Gastroesophageal sphincter (tissue), 3 donors: ENCODE measurements around the gene AURKA.

ENCODE experiments used
- POLR2A ChIP-seq, 2 donors: fragments of 450-650 bp; IDR thresholded peaks; one replicate each; pipeline ENCODE4 v1.6.1; 2017; ENCODE audit warnings: antibody characterized with exemption in 2 of 2, mild to moderate bottlenecking in 2 of 2, moderate library complexity in 1 of 2
- POLR2AphosphoS5 ChIP-seq: sonication (generic); formaldehyde crosslinking; IDR thresholded peaks from one replicate; pipeline ENCODE4 v1.6.1; 2017; ENCODE audit warnings: antibody characterized with exemption
- TF ChIP-seq, protein P1 (sequence below), 4 experiments: fragments of 200-600 bp in 2 of 4; fragments of 450-650 bp in 2 of 4; sonication (generic) in 1 of 4; IDR thresholded peaks; one replicate each; pipeline ENCODE4 v1.5.1; 2017 to 2019; ENCODE audit warnings: antibody characterized with exemption in 4 of 4, mild to moderate bottlenecking in 2 of 4, moderate library complexity in 2 of 4

DNA sequence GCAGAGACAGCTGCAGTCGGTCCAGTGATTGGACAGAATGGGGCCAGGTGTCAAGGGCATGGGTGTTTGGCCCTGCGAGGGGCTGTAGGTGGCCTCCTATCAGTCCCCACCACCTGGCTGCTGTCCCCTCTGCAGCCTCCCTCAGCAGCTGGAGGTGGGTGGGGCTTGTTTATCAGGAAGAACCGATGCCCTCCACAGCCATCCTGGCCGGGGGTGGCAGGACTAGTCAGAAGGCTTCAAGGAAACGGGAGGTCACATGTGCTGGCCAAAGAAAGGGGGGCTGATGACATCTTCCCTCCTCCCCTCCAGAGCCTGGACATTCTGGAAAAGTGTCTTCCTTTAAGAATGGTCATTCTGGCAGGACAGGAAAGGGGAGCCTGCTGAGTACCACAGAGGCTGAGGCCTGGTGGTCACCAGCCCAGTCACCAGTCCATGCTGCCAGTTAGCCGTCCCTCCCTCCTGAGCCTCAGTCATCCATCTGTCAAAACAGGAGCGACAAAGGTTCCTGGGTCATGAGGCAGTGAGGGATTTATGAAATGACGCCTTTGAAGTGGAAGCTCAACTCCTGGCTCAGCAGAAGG lies 29.1 kb downstream of the AURKA start:
- TF ChIP-seq, protein P1, sequence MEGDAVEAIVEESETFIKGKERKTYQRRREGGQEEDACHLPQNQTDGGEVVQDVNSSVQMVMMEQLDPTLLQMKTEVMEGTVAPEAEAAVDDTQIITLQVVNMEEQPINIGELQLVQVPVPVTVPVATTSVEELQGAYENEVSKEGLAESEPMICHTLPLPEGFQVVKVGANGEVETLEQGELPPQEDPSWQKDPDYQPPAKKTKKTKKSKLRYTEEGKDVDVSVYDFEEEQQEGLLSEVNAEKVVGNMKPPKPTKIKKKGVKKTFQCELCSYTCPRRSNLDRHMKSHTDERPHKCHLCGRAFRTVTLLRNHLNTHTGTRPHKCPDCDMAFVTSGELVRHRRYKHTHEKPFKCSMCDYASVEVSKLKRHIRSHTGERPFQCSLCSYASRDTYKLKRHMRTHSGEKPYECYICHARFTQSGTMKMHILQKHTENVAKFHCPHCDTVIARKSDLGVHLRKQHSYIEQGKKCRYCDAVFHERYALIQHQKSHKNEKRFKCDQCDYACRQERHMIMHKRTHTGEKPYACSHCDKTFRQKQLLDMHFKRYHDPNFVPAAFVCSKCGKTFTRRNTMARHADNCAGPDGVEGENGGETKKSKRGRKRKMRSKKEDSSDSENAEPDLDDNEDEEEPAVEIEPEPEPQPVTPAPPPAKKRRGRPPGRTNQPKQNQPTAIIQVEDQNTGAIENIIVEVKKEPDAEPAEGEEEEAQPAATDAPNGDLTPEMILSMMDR (IDR thresholded peaks at IDR 0.05), result no peak
- TF ChIP-seq POLR2A (IDR thresholded peaks at IDR 0.05) (no peak), POLR2AphosphoS5 (no peak)
